Transverse colon (tissue), 4 donors: ENCODE data around the gene GLS. TPM values are rescaled to one million over a fixed set of nuclear protein-coding genes. Genes with fewer than 3 reads are reported as not detected.

ENCODE experiments used
- DNase-seq: peaks from one replicate; pipeline ENCODE4 v3.0.0-alpha.2; 2019
- H3K27ac ChIP-seq, 4 donors: fragments of 200-600 bp; sonication (generic); 2 replicates each; pipeline ENCODE4 v1.5.1; 2016 to 2018; ENCODE audit warnings: inconsistent platforms in 4 of 4
- H3K27me3 ChIP-seq: fragments of 200-600 bp; sonication (generic); 2 replicates; pipeline ENCODE4 v1.5.1; 2017; ENCODE audit warnings: inconsistent platforms
- H3K36me3 ChIP-seq, 4 donors: fragments of 200-600 bp; sonication (generic); 2 replicates each; pipeline ENCODE4 v1.5.1; 2017 to 2019; ENCODE audit warnings: inconsistent platforms in 4 of 4
- H3K4me1 ChIP-seq, 4 donors: fragments of 200-600 bp; sonication (generic); 2 replicates each; pipeline ENCODE4 v1.5.1; 2017 to 2020; ENCODE audit warnings: inconsistent platforms in 4 of 4
- H3K4me3 ChIP-seq, 4 donors: fragments of 200-600 bp; sonication (generic); 1 replicate in 1 of 4; 2 replicates in 3 of 4; pipeline versions ENCODE4 v1.5.1 to v1.6.1; 2017 to 2019; ENCODE audit warnings: inconsistent platforms in 4 of 4
- H3K9me3 ChIP-seq, 2 donors: fragments of 200-600 bp; sonication (generic); 2 replicates each; pipeline ENCODE4 v1.5.1; 2017 to 2019; ENCODE audit warnings: inconsistent platforms in 2 of 2
- EP300 ChIP-seq: sonication (generic); formaldehyde crosslinking; IDR thresholded peaks from one replicate; pipeline ENCODE4 v1.6.1; 2017; ENCODE audit warnings: antibody characterized with exemption, low read depth
- POLR2A ChIP-seq: fragments of 450-650 bp; IDR thresholded peaks from one replicate; pipeline ENCODE4 v1.6.1; 2016; ENCODE audit warnings: antibody characterized with exemption, mild to moderate bottlenecking, moderate library complexity
- POLR2AphosphoS5 ChIP-seq, 3 donors: sonication (generic); formaldehyde crosslinking; IDR thresholded peaks; one replicate each; pipeline ENCODE4 v1.6.1; 2016; ENCODE audit warnings: antibody characterized with exemption in 3 of 3
- WGBS, 2 donors: methylation state at CpG; one replicate each; pipeline ENCODE4 v1.1.5; 2018; ENCODE audit warnings: low coverage in 1 of 2; 5-methylcytosine and 5-hydroxymethylcytosine counted together
- in situ Hi-C, 4 donors: fragments of 200-750 bp; cut with MboI; loops; one replicate each; pipeline versions ENCODE4 v1.15.0 to v1.15.1; 2017; ENCODE audit warnings: low sequenced_read_pairs in 3 of 4, low pct_ligation_motif_present in 1 of 4, low pct_unique_long_range_greater_than_20kb in 1 of 4
- intact Hi-C: fragments of 100-400 bp; cut with DNase I; formaldehyde crosslinking; loops from one replicate; pipeline ENCODE4 v1.15.1; 2023; ENCODE audit warnings: low total_unique reads
- total RNA-seq, 4 donors: library from RNA; depleted of rRNA; stranded (reverse); fragments of >200 nt; gene quantifications; one replicate each; pipeline ENCODE4 v1.1.0, GENCODE V29; 2016
- TF ChIP-seq, protein P1 (sequence below), 5 experiments: fragments of 200-600 bp in 3 of 5; fragments of 450-650 bp in 2 of 5; sonication (generic) in 3 of 5; IDR thresholded peaks; 1 replicate in 2 of 5; 2 replicates in 3 of 5; pipeline ENCODE4 v1.5.1; 2016 to 2017; ENCODE audit warnings: antibody characterized with exemption in 5 of 5, inconsistent platforms in 3 of 5, mild to moderate bottlenecking in 2 of 5, moderate library complexity in 1 of 5

Gene GLS
- total RNA-seq, 4 donors from 2014 or later = 58.0 to 141 (median 68.7) TPM

DNA sequence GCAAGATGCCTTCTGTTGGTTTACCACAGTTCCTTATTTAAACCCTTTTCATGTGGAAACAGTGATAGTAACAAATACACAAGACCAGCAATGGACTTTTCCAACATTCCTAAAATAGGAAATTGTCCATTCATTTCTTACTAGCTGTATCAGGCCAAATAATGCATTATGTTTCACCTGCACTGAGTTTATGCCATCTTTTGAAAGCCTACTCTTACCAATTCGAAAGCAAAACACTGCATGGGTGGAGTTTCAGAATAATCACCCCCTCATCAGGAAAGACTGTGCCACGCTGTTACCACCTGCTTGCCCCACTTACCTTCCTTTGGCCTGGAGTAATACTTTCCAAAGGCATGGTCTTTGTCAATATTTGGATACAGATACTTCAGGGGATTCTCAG lies 95.9 kb downstream of the GLS start:
- intact Hi-C loops = no loop called here

DNA sequence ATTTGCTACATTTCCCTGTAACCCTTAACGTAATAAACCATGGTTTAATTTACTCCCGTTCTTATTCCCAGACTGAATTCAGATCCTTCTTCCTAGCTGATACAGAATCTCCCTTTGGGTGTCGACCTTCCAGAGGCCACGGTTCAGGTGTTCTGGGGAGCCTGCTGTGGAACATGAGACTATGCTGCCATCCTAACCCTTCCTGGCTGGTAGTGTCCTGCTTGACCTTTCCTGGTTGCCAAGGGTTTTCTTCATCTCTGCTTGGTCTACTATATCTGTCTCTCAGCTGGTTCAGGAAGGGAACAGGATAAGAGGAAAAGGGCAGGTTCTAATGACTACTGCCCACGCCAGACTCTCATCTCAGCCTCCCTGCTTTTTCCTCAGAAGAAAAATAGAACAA lies 96.9 kb downstream of the GLS start:
- H3K4me1 ChIP-seq = peaks cover 0 to 8% (median 0%) of the 10 kb centered on the region in 4 donors
- DNase-seq = no peak
- whole genome bisulfite sequencing, 2 donors = 94 to 95% methylated on average over 3 to 5 of the region's 5 CpGs
- H3K27me3 ChIP-seq = no peaks in the 10 kb centered on the region
- no peak overlapping the region for H3K27ac ChIP-seq
- intact Hi-C loops (no loop called here), in situ Hi-C loops (no loop called here)
- TF ChIP-seq EP300 = no peak
- no peak for TF ChIP-seq POLR2A
- TF ChIP-seq POLR2AphosphoS5 (IDR thresholded peaks at IDR 0.05) = no peak
- TF ChIP-seq, protein P1, sequence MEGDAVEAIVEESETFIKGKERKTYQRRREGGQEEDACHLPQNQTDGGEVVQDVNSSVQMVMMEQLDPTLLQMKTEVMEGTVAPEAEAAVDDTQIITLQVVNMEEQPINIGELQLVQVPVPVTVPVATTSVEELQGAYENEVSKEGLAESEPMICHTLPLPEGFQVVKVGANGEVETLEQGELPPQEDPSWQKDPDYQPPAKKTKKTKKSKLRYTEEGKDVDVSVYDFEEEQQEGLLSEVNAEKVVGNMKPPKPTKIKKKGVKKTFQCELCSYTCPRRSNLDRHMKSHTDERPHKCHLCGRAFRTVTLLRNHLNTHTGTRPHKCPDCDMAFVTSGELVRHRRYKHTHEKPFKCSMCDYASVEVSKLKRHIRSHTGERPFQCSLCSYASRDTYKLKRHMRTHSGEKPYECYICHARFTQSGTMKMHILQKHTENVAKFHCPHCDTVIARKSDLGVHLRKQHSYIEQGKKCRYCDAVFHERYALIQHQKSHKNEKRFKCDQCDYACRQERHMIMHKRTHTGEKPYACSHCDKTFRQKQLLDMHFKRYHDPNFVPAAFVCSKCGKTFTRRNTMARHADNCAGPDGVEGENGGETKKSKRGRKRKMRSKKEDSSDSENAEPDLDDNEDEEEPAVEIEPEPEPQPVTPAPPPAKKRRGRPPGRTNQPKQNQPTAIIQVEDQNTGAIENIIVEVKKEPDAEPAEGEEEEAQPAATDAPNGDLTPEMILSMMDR (IDR thresholded peaks at IDR 0.05) = no peak
- H3K36me3 ChIP-seq = peaks cover 0 to 88% (median 44%) of the 10 kb centered on the region in 4 donors
- no peak overlapping the region for H3K4me3 ChIP-seq
- no peaks in the 10 kb centered on the region for H3K9me3 ChIP-seq

More for the DNA sequence above, 95.9 kb downstream of the GLS start:
- H3K27me3 ChIP-seq = no peaks in the 10 kb centered on the region
- no peaks in the 10 kb centered on the region for H3K9me3 ChIP-seq
- H3K36me3 ChIP-seq = peaks cover 0 to 85% (median 41%) of the 10 kb centered on the region in 4 donors
- H3K4me3 ChIP-seq = no peak overlapping the region
- H3K27ac ChIP-seq = no peak overlapping the region
- TF ChIP-seq POLR2A (no peak), EP300 (no peak), POLR2AphosphoS5 (IDR thresholded peaks at IDR 0.05) (no peak)
- TF ChIP-seq, protein P1 (IDR thresholded peaks at IDR 0.05) = no peak
- peaks cover 0 to 8% (median 0%) of the 10 kb centered on the region in 4 donors for H3K4me1 ChIP-seq
- no peak for DNase-seq
- in situ Hi-C loops = no loop called here
- 92 to 94% methylated on average over 2 of the region's 2 CpGs for WGBS, 2 donors

DNA sequence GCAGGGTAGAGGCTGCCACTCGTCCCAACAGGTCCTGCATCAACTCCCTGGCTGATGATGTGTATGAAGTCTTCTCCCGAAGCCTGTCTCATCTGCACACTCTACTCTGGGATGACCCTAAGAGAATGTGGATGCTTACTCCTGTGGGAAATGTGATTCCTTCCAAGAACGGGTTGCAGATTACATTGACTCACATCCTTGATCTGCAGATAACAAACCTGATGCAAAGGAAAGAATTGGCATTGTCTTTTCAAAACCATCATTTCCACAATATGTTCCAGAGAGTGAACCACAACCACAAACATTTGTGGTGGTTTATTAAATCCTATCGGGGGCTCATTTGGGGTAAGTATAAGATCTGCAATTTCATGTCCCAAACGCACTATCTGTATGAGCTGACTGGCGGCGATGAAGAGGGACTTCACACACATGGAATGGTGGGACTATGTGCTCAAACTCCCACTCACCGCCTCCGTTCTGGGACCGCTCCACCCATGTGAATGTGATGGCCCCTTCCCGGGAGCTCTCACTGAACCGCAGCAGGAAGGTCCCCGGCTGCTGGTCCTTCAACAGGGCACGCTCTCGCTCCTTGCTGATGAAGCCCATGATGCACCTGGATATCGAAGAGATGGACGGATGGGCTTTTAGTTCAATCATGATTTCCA lies 97.9 kb downstream of the GLS start:
- no peak overlapping the region for H3K27ac ChIP-seq
- no peak overlapping the region for H3K4me3 ChIP-seq
- intact Hi-C loops = no loop called here
- WGBS, 2 donors = 83 to 93% methylated on average over 7 to 17 of the region's 17 CpGs
- peaks cover 0 to 93% (median 44%) of the 10 kb centered on the region in 4 donors for H3K36me3 ChIP-seq
- in situ Hi-C loops = no loop called here
- H3K4me1 ChIP-seq = peaks cover 0 to 8% (median 0%) of the 10 kb centered on the region in 4 donors
- H3K9me3 ChIP-seq = no peaks in the 10 kb centered on the region
- H3K27me3 ChIP-seq = no peaks in the 10 kb centered on the region
- TF ChIP-seq POLR2AphosphoS5 (IDR thresholded peaks at IDR 0.05) (no peak), POLR2A (no peak), EP300 (no peak)
- TF ChIP-seq, protein P1 (IDR thresholded peaks at IDR 0.05) = no peak
- no peak for DNase-seq

DNA sequence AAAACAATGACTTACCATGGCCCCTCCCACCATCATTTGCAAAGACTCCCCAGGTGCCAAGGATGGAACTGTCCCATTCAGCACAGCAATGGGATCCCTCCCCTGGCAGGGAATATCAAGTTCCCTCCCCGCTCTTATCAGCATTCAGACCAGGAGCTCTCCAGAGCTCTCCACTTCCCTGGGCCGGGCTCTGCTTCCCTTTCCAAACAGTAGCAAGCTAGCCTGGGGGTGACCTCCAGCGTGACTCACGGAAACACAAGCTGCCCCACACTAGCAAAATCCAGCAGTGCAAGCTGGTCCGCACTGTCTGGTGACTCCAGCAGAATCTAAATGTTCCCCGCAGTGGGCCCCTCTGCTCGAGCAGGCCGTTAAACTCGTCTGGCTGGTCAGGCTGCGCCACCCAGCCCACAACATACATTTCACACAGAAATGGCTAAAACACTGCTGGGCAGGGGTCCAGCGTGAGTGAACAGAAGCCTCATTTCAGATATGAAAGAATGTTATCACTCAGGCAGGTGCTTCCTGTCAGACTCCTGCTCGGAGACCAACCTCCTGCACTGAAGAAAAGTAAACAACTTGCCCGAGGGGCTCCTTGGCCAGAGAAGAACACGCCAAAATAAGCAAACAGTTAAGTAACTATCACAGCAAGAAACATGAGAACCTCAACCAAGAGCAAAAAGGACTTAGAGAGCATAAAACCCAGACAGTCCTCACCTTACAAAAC lies 99.4 kb downstream of the GLS start:
- peak overlapping the region in 3 of 4 donors; percentile 20 to 51 (median 27) for H3K27ac ChIP-seq
- intact Hi-C loops (no loop called here), in situ Hi-C loops (no loop called here)
- H3K27me3 ChIP-seq = no peaks in the 10 kb centered on the region
- H3K4me3 ChIP-seq = no peak overlapping the region
- 20 to 37% methylated on average over 2 to 14 of the region's 14 CpGs for WGBS, 2 donors
- H3K9me3 ChIP-seq = no peaks in the 10 kb centered on the region
- H3K36me3 ChIP-seq = peaks cover 0 to 93% (median 41%) of the 10 kb centered on the region in 4 donors
- TF ChIP-seq POLR2AphosphoS5 (IDR thresholded peaks at IDR 0.05) (no peak), POLR2A (no peak), EP300 (no peak)
- TF ChIP-seq, protein P1 (IDR thresholded peaks at IDR 0.05) = no peak
- peaks cover 0 to 8% (median 0%) of the 10 kb centered on the region in 4 donors for H3K4me1 ChIP-seq
- peak; percentile 49 for DNase-seq
